CD4-positive, alpha-beta T cell (primary cell): ENCODE measurements around the gene YJU2. TPM values are rescaled to one million over a fixed set of nuclear protein-coding genes. Genes with fewer than 3 reads are reported as not detected.
"Not testable (repeated sequence)": the region's sequence is repeated elsewhere in the genome, so short reads cannot be mapped to it uniquely, and the experiment has no call there.

Experiments used
- ATAC-seq: fragments of 200-7000 bp; cut with Tn5 transposase; one replicate; pipeline ENCODE4 v1.10.0; 2022; ENCODE audit warnings: mild to moderate bottlenecking; ENCODE audit not compliant: poor library complexity
- CTCF ChIA-PET: fragments of 350-600 bp; sonication (Branson Sonifier 250); formaldehyde crosslinking; loops from one replicate; lab custom pipeline; 2021; ENCODE audit warnings: antibody characterized with exemption, inconsistent platforms; lab: Charles Lee
- POLR2A ChIA-PET: fragments of 350-600 bp; sonication (Branson Sonifier 250); formaldehyde crosslinking; loops from one replicate; lab custom pipeline; 2021; ENCODE audit warnings: antibody characterized with exemption, inconsistent platforms; lab: Charles Lee
- DNase-seq, 14 experiments: peaks; one replicate each; pipeline ENCODE4 v3.0.0-alpha.2; 2013 to 2020; ENCODE audit warnings: mixed read lengths in 2 of 14
- H3K27ac ChIP-seq, 2 donors: one replicate each; pipeline versions ENCODE4 v1.5.1 to v1.7.0; 2013; ENCODE audit warnings: low read length in 2 of 2, low read depth in 1 of 2, mild to moderate bottlenecking in 1 of 2
- H3K27me3 ChIP-seq, 2 experiments: 1 replicate in 1 of 2; 2 replicates in 1 of 2; pipeline versions ENCODE4 v1.6.1 to v1.7.0; 2013; ENCODE audit warnings: low read length in 2 of 2, control low read depth in 1 of 2, mild to moderate bottlenecking in 1 of 2, moderate library complexity in 1 of 2; ENCODE audit not compliant: insufficient read depth in 2 of 2, control insufficient read depth in 1 of 2
- H3K36me3 ChIP-seq: one replicate; pipeline ENCODE4 v1.6.1; 2013; ENCODE audit warnings: low read length, control low read depth; ENCODE audit not compliant: insufficient read depth
- H3K4me1 ChIP-seq: one replicate; pipeline ENCODE4 v1.6.1; 2013; ENCODE audit warnings: low read length, control low read depth; ENCODE audit not compliant: insufficient read depth
- H3K4me3 ChIP-seq: one replicate; pipeline ENCODE4 v1.5.1; 2013; ENCODE audit warnings: mild to moderate bottlenecking, low read length, moderate library complexity
- H3K9me3 ChIP-seq, 2 experiments: 1 replicate in 1 of 2; 2 replicates in 1 of 2; pipeline versions ENCODE4 v1.6.1 to v1.7.0; 2013; ENCODE audit warnings: low read length in 2 of 2, mild to moderate bottlenecking in 2 of 2, control low read depth in 1 of 2, moderate library complexity in 1 of 2; ENCODE audit not compliant: control insufficient read depth in 1 of 2, insufficient read depth in 1 of 2
- H3K27ac Mint-ChIP-seq: one replicate; pipeline ENCODE4 v1.8.0; 2020; ENCODE audit warnings: mixed read lengths
- H3K27me3 Mint-ChIP-seq: one replicate; pipeline ENCODE4 v1.8.0; 2021; ENCODE audit warnings: mixed read lengths
- H3K36me3 Mint-ChIP-seq: one replicate; pipeline ENCODE4 v1.8.0; 2021; ENCODE audit warnings: low read depth, mixed read lengths
- H3K4me1 Mint-ChIP-seq: one replicate; pipeline ENCODE4 v1.8.0; 2021; ENCODE audit warnings: low read depth, mixed read lengths
- H3K4me3 Mint-ChIP-seq: one replicate; pipeline ENCODE4 v1.8.0; 2020; ENCODE audit warnings: mild to moderate bottlenecking, mixed read lengths
- H3K9me3 Mint-ChIP-seq: one replicate; pipeline ENCODE4 v1.8.0; 2020; ENCODE audit warnings: mixed read lengths
- CTCF ChIP-seq: fragments of 200-600 bp; IDR thresholded peaks from one replicate; pipeline ENCODE4 v1.8.0; 2022; ENCODE audit warnings: antibody characterized with exemption, mild to moderate bottlenecking
- intact Hi-C, 2 experiments: fragments of 100-400 bp; cut with DNase I in 1 of 2; cut with micrococcal nuclease in 1 of 2; formaldehyde crosslinking; loops; one replicate each; pipeline versions ENCODE4 v1.15.1 to v1.9.0; 2023 to 2025; cut with DNase I, micrococcal nuclease
- total RNA-seq, 174 experiments: library from RNA in 2 of 174; stranded (reverse) in 2 of 174; gene quantifications; one replicate each; pipeline ENCODE4 v1.2.3 and lab custom pipeline; 2021 to 2026

Gene YJU2
- total RNA-seq, 2 experiments from 2014 or later: 32.9 to 33.7 TPM

GRCh38 chr19:4284974-4285373 lies 38.1 kb downstream of the YJU2 start:
- TF ChIP-seq CTCF: no peak
- Histone ChIP-seq H3K9me3 (peaks cover 0 to 3% of the 10 kb centered on the region in 2 experiments), H3K4me3 (no peak overlapping the region), H3K4me1 (peaks cover 2% of the 10 kb centered on the region), H3K27me3 (peaks cover 11% of the 10 kb centered on the region in 2 experiments), H3K36me3 (no peaks in the 10 kb centered on the region), H3K27ac (no peak overlapping the region)
- DNase-seq (no peak), ATAC-seq (no peak)
- H3K27me3 Mint-ChIP-seq: peaks cover 13% of the 10 kb centered on the region
- intact Hi-C loops: no loop called here
- H3K27ac Mint-ChIP-seq: no peak overlapping the region
- no peak overlapping the region for H3K4me3 Mint-ChIP-seq
- no peaks in the 10 kb centered on the region for H3K9me3 Mint-ChIP-seq
- no peaks in the 10 kb centered on the region for H3K4me1 Mint-ChIP-seq
- no peaks in the 10 kb centered on the region for H3K36me3 Mint-ChIP-seq
- ChIA-PET CTCF (no interaction called here), POLR2A (no interaction called here)

GRCh38 chr19:4286141-4286540 lies 39.3 kb downstream of the YJU2 start:
- H3K4me3 ChIP-seq, DNase-seq, H3K27ac Mint-ChIP-seq, H3K4me3 Mint-ChIP-seq, H3K9me3 Mint-ChIP-seq, H3K9me3 ChIP-seq, intact Hi-C loops, H3K27me3 ChIP-seq, H3K27me3 Mint-ChIP-seq, H3K27ac ChIP-seq, H3K36me3 ChIP-seq, CTCF ChIA-PET, POLR2A ChIA-PET, H3K4me1 ChIP-seq, H3K36me3 Mint-ChIP-seq, H3K4me1 Mint-ChIP-seq, ATAC-seq: not testable (repeated sequence)

GRCh38 chr19:4288091-4288777 lies 41.4 kb downstream of the YJU2 start:
- TF ChIP-seq CTCF: no peak
- intact Hi-C loops: no loop called here
- Mint-ChIP-seq H3K4me1 (no peaks in the 10 kb centered on the region), H3K9me3 (no peaks in the 10 kb centered on the region), H3K27me3 (no peaks in the 10 kb centered on the region), H3K27ac (no peak overlapping the region), H3K36me3 (peaks cover 4% of the 10 kb centered on the region), H3K4me3 (no peak overlapping the region)
- H3K36me3 ChIP-seq: no peaks in the 10 kb centered on the region
- ChIA-PET CTCF (no interaction called here), POLR2A (no interaction called here)
- H3K27me3 ChIP-seq: no peaks in the 10 kb centered on the region
- no peaks in the 10 kb centered on the region for H3K9me3 ChIP-seq
- no peak overlapping the region for H3K27ac ChIP-seq
- no peak for DNase-seq
- no peak for ATAC-seq
- no peaks in the 10 kb centered on the region for H3K4me1 ChIP-seq
- H3K4me3 ChIP-seq: no peak overlapping the region

- Mint-ChIP-seq H3K36me3 (peaks cover 16% of the 10 kb centered on the region), H3K4me1 (no peaks in the 10 kb centered on the region), H3K4me3 (no peak overlapping the region), H3K9me3 (no peaks in the 10 kb centered on the region), H3K27ac (no peak overlapping the region), H3K27me3 (no peaks in the 10 kb centered on the region)
- ChIA-PET CTCF (no interaction called here), POLR2A (no interaction called here)
- no peak for DNase-seq
- Histone ChIP-seq H3K27me3 (no peaks in the 10 kb centered on the region), H3K4me1 (no peaks in the 10 kb centered on the region), H3K9me3 (no peaks in the 10 kb centered on the region), H3K4me3 (no peak overlapping the region), H3K36me3 (no peaks in the 10 kb centered on the region), H3K27ac (no peak overlapping the region)
- TF ChIP-seq CTCF: no peak
- ATAC-seq: no peak
- intact Hi-C loops: no loop called here
These were observed 44.4 kb downstream of the YJU2 start for GRCh38 chr19:4291184-4291732.
